KOPT-K1 (cell line): Measurements from ENCODE around the gene SYNDIG1.
"Not testable (repeated sequence)": the region's sequence is repeated elsewhere in the genome, so short reads cannot be mapped to it uniquely, and the experiment has no call there.

Source experiments
- H3K27ac ChIP-seq: fragments of 200-600 bp; sonication (generic); 2 replicates; pipeline ENCODE4 v1.5.1; 2016; ENCODE audit warnings: antibody characterized with exemption, mild to moderate bottlenecking, low read depth, low read length; ENCODE audit not compliant: poor library complexity, severe bottlenecking
- H3K36me3 ChIP-seq: fragments of 200-600 bp; sonication (generic); 2 replicates; pipeline ENCODE4 v1.5.1; 2017; ENCODE audit warnings: antibody characterized with exemption, mild to moderate bottlenecking, low read length, moderate library complexity; ENCODE audit not compliant: insufficient read depth
- H3K9me3 ChIP-seq: fragments of 200-600 bp; sonication (generic); 2 replicates; pipeline ENCODE4 v1.5.1; 2017; ENCODE audit warnings: antibody characterized with exemption, low read length, mild to moderate bottlenecking; ENCODE audit not compliant: insufficient read depth, poor library complexity, severe bottlenecking

Gene SYNDIG1

DNA sequence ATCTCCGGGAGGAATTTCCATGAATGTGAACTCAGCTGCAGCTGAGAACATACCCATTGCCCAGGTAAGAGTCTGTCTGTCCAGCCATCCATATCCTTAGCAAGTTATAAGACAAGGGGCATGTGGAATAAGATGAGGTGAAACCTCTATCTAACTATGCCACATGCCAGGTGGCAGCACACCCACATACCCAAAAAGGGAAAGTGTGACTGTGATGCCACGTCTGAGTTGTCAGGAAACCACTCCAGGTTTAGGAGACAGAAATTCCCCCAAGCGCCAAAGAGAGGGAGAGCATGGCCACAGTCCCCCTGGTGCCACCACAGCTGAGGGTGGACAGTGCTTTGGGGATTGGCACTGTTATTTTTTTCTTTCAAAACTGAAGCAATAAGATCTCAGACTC lies 36.7 kb downstream of the SYNDIG1 start:
- no peak overlapping the region for H3K27ac ChIP-seq
- H3K9me3 ChIP-seq = no peaks in the 10 kb centered on the region

DNA sequence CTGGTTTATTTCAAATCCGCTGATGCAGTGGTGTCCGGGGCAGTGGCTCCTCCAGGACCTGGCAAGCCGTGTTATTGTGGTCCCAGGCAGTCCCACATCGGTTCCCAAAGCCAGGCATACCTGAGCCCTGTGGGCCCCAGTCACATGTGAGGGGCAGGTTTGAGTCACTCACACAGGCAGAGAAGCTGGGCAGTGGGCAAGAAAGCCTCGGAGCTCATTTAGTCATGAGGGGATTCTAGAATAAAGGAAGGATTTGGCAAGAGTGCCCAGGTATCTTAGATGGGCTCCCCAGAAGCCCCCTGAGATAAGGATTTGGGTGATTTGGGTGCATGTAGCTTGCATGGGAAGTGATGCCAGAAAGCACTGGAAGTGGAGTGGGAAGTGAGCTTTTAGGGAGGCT lies 37.3 kb downstream of the SYNDIG1 start:
- no peaks in the 10 kb centered on the region for H3K36me3 ChIP-seq
- no peaks in the 10 kb centered on the region for H3K9me3 ChIP-seq
- no peak overlapping the region for H3K27ac ChIP-seq

More for the DNA sequence above, 36.7 kb downstream of the SYNDIG1 start:
- no peaks in the 10 kb centered on the region for H3K36me3 ChIP-seq

DNA sequence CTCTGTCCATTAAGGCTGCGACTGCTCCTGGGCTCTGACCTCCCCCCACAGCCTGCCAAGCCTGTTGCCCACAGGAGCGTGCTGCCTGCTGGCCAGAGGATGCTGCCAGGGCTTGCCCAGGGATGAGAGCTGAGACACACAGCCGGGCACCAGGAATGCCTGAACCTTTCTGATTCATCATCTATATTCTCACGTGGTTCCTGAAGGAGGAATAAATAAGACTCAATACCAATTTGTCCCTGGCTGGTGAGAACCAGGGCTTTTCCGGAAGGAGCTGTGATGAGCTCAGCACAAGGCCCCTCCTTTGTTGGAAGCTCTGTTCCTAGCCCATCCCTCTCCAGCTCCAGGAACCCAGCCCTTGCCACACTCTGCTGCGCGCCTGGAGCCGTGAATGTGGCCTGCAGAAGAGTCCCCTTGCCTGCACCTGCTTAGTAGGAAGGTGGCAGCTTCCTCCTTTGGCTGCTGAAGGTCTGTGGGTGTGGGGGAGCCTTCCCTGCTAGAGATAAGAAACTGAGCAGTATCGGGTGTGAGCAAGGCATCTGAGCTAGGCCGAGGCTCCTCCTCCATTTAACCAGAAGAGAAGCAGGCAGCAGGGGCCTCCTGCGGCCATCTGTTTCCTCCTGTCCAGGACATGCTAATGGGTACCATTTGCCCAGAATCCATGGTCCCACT lies 37.9 kb downstream of the SYNDIG1 start:
- Histone ChIP-seq H3K9me3 (no peaks in the 10 kb centered on the region), H3K27ac (no peak overlapping the region), H3K36me3 (no peaks in the 10 kb centered on the region)

DNA sequence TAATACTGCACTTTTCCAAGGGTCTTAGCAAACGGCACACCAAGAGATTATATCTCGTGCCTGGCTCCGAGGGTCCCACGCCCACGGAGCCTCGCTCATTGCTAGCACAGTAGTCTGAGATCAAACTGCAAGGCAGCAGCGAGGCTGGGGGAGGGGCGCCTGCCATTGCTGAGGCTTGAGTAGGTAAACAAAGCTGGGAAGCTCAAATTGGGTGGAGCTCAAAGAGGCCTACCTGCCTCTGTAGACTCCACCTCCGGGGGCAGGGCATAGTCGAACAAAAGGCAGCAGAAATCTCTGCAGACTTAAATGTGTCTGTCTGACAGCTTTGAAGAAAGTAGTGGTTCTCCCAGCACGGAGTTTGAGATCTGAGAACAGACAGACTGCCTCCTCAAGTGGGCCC lies 43.0 kb downstream of the SYNDIG1 start:
- not testable (repeated sequence) for H3K9me3 ChIP-seq

GRCh38 chr20:24518515-24518914 lies 49.1 kb downstream of the SYNDIG1 start:
- Histone ChIP-seq H3K9me3 (no peaks in the 10 kb centered on the region), H3K27ac (no peak overlapping the region), H3K36me3 (no peaks in the 10 kb centered on the region)

More for the DNA sequence above, 43.0 kb downstream of the SYNDIG1 start:
- H3K36me3 ChIP-seq, H3K27ac ChIP-seq: not testable (repeated sequence)

GRCh38 chr20:24519476-24519875 lies 50.0 kb downstream of the SYNDIG1 start:
- Histone ChIP-seq H3K9me3 (no peaks in the 10 kb centered on the region), H3K36me3 (no peaks in the 10 kb centered on the region), H3K27ac (no peak overlapping the region)

DNA sequence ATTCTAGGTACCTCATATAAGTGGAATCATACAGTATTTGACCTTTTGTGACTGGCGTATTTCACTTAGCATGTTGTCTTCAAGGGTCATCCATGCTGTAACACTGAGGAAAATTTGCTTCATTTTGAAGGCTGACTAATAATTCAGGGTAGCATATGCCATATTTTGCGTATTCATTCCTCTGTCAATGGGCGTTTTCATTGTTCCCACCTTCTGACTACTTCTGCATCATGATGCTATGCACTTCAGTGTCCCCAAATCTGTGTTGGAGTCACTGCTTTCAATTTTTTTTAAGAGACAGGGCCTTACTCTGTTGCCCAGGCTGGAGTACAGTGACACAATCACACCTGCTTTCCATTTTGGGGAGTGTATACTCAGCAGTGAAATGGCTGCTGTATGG lies 51.6 kb downstream of the SYNDIG1 start:
- Histone ChIP-seq H3K27ac (no peak overlapping the region), H3K9me3 (no peaks in the 10 kb centered on the region), H3K36me3 (no peaks in the 10 kb centered on the region)

DNA sequence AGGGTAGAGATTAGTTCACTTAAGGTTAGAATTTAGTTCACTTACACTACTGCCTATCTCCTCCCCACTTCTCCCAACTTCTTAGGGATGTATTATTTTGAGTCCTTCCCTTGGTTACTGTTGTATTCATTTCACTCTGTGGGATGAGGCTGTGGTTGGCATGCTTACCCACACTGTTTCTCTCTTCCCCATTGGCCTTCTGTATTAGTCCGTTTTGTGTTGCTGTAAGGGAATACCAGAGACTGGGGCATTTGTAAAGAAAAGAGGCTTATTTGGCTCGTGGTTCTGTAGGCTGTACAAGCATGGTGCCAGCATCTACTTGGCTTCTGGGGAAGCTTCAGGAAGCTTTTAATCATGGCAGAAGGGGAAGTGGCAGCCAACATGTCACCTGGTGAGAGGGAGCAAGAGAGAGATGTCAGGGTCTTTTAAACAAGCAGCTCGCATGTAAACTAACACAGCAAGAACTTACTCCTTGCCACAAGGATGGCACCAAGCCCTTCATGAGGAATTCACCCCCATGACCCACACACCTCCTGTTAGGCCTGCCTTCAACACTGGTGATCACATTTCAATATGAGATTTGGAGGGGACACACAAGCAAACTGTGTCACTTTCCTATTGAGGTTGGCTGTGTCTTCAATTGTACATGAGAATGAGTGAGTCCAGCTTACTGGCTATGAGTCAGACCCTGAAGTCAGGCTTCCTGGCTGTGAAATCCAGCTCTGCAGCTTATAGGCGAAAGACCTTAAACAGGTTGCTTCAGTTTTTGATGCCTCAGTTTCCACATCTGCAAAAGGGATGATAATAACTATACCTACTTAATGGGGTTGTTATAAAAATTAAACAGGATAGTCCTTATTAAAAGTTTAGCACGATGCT lies 53.3 kb downstream of the SYNDIG1 start:
- Histone ChIP-seq H3K27ac (no peak overlapping the region), H3K9me3 (no peaks in the 10 kb centered on the region)

DNA sequence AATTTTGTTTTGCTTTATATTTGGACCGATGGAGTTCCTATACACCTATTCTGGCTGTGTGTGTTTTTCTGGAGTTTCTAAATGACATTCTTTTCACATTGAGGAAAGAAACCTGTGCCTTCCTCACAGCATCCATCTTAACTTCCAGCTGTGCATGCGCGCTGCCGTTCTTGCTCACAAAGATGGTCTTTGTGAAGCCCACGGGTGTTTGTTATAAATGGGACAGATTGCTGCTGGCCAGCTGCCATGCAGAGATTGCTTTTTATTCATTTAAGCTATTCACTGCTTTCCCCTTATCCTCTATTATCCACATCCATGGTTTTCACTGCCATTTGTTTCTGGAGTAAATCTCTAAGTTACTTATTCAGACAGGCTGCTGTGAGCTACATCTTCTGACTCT lies 54.2 kb downstream of the SYNDIG1 start:
- no peaks in the 10 kb centered on the region for H3K9me3 ChIP-seq
- H3K36me3 ChIP-seq = no peaks in the 10 kb centered on the region
- H3K27ac ChIP-seq = no peak overlapping the region

More for the DNA sequence above, 53.3 kb downstream of the SYNDIG1 start:
- no peaks in the 10 kb centered on the region for H3K36me3 ChIP-seq

DNA sequence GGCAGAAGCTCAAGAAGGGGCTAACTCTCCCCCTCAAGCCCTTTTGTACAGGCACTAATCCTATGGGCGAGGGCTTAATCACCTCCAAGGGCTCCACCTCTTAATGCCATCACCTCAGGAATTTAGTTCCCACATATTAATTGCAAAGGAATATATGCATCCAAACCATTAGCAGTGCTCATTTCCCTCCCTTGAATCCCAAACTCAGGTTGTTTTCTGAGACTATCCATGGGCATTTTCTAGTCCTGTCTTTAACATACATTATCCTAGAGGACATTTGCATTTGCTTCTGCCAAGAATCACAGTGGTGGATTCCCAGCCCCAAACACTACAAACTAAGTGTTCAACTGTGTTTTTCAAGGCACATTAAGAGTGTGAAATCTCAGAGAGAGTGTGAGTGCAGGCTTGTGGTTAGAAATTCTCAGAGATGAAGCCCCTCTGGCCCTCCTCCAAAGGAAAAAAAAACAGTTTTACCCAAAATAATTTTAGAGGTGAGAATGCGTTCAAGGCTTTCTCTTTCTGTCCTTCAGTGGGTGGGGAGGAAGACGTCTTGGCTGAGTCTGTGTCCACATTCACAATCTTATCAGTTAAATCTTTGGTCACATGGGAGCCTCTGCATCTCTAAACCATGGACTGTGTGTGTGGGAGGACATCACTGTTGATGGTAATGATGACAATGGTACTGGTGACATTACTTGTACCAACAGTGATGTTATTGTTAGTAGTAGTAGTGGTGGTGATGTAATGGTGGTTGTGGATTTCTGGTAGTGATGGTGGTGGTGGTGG lies 59.3 kb downstream of the SYNDIG1 start:
- Histone ChIP-seq H3K9me3 (no peaks in the 10 kb centered on the region), H3K36me3 (no peaks in the 10 kb centered on the region), H3K27ac (no peak overlapping the region)

GRCh38 chr20:24529369-24529719 lies 59.9 kb downstream of the SYNDIG1 start:
- H3K27ac ChIP-seq = no peak overlapping the region

GRCh38 chr20:24530131-24530680 lies 60.8 kb downstream of the SYNDIG1 start:
- no peaks in the 10 kb centered on the region for H3K36me3 ChIP-seq
- no peaks in the 10 kb centered on the region for H3K9me3 ChIP-seq
- no peak overlapping the region for H3K27ac ChIP-seq

More at GRCh38 chr20:24529369-24529719, 59.9 kb downstream of the SYNDIG1 start:
- no peaks in the 10 kb centered on the region for H3K36me3 ChIP-seq
- H3K9me3 ChIP-seq = no peaks in the 10 kb centered on the region

DNA sequence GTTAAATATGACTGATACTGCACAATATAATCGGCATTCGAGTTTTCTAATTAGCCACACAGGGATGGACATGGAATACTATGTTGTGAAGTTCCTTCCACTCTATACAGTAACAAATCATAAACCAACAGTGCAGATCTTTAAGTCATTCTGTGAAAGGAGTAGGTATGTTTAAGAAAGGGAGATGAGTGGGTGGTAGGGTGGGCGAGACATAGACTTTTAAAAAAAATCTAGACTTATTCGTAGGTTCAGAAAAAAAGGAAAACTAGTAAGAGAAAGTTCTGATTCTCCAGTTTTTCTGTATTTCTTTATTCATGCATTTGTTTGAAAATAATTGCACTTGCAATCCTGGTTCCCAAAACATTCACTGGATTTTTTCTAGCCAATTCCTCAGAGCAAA lies 61.8 kb downstream of the SYNDIG1 start:
- no peak overlapping the region for H3K27ac ChIP-seq
- H3K9me3 ChIP-seq = no peaks in the 10 kb centered on the region
- H3K36me3 ChIP-seq = no peaks in the 10 kb centered on the region

GRCh38 chr20:24531631-24532419 lies 62.4 kb downstream of the SYNDIG1 start:
- Histone ChIP-seq H3K36me3 (no peaks in the 10 kb centered on the region), H3K27ac (no peak overlapping the region), H3K9me3 (no peaks in the 10 kb centered on the region)
